Measurements from ENCODE around the gene FKBP7.

- TF ChIP-seq CTCF (IDR thresholded peaks at IDR 0.05) (peak; percentile 78 to 97 (median 84)), EP300 (IDR thresholded peaks at IDR 0.05) (no peak), POLR2A (IDR thresholded peaks at IDR 0.05) (no peak), POLR2AphosphoS5 (IDR thresholded peaks at IDR 0.05) (peak; percentile 40)
Observed at GRCh38 chr2:178414266-178415247, 63.8 kb downstream of the FKBP7 start.
